ENCODE measurements around the gene ZFYVE19. TPM values are rescaled to one million over a fixed set of nuclear protein-coding genes. Genes with fewer than 3 reads are reported as not detected.

ZFYVE19 gene
- total RNA-seq (2012; rRNA removed) (22.6 and 22.8 TPM in 2 replicates), polyA plus RNA-seq (2012; rRNA removed) (27.3 and 29.6 TPM in 2 replicates), Bru-seq, nascent RNA (percentile 50 among the genes with signal in this experiment), BruChase-seq, experiment 1, labeled RNA remaining after a 6-hour chase (percentile 66 among the genes with signal in this experiment), BruChase-seq, experiment 2, labeled RNA remaining after a 2-hour chase (percentile 57 among the genes with signal in this experiment)
- 22.7 and 25.2 TPM in 2 replicates for polyA plus RNA-seq (2012; cell fraction: cytosol; rRNA removed)
- 113 and 127 TPM in 2 replicates for polyA plus RNA-seq (2012; cell fraction: nucleus; rRNA removed; ENCODE audit: low replicate concordance)
- long read RNA-seq, transcript ZFYVE19-203 (11 exons, 2,775 nt): major isoform, 14 of 30 reads
- long read RNA-seq, partial matches to known transcripts: 7 of 30 reads
- long read RNA-seq, other reads (novel, unspliced or antisense): 4 of 30 reads

GRCh38 chr15:40807028-40807887 lies at the start of gene ZFYVE19, which contains the start of gene DNAJC17:
ZFYVE19 (plus strand) TSS chr15:40807089; CDS start chr15:40807590, 501 bp downstream.
DNAJC17 (minus strand) TSS chr15:40807473; CDS start chr15:40807446, 27 bp downstream.
- Histone ChIP-seq H3K9me3 (ENCODE audit: control insufficient read depth, insufficient read depth, low read length) (no peaks in the 10 kb centered on the region), H3K79me1 (ENCODE audit: low read depth in 1 of 2, low read length in 2 of 2) (peaks cover 33 to 56% of the 10 kb centered on the region in 2 experiments), H4K20me1 (ENCODE audit: insufficient read depth, low read length) (no peaks in the 10 kb centered on the region), H3K14ac (replicated peaks; ENCODE audit: low read depth, low read length) (peak within 1 kb of the TSS; percentile 97), H3K18ac (ENCODE audit: low read depth, low read length) (peak within 1 kb of the TSS; percentile 91), H3K9ac (ENCODE audit: low read depth, low read length) (peak within 1 kb of the TSS; percentile 95), H3K4me1 (ENCODE audit: control insufficient read depth, insufficient read depth, low read length) (peaks cover 6% of the 10 kb centered on the region), H4K8ac (ENCODE audit: low read depth in 2 of 2, low read length in 2 of 2) (peak within 1 kb of the TSS; percentile 98 to 100), H2BK120ac (ENCODE audit: low read depth, low read length) (peak within 1 kb of the TSS; percentile 82), H3K4ac (ENCODE audit: low read depth, low read length) (peak within 1 kb of the TSS; percentile 98), H3K27ac (ENCODE audit: insufficient read depth, low read length) (peak within 1 kb of the TSS; percentile 88), H2BK5ac (ENCODE audit: low read depth, low read length, poor library complexity, severe bottlenecking) (peak within 1 kb of the TSS; percentile 91), H2AK5ac (ENCODE audit: low read depth, low read length) (peak within 1 kb of the TSS; percentile 96), H2AFZ (replicated peaks; ENCODE audit: low read length, poor library complexity) (peak within 1 kb of the TSS; percentile 97), H2AK9ac (replicated peaks; ENCODE audit: low read depth, low read length, poor library complexity) (peak within 1 kb of the TSS; percentile 90), H2BK15ac (ENCODE audit: low read depth, low read length) (peak within 1 kb of the TSS; percentile 92; the same call in 1 of the 3 replicates), H3K23ac (ENCODE audit: low read depth, low read length) (peak within 1 kb of the TSS; percentile 97), H4K5ac (ENCODE audit: low read depth, low read length) (peak within 1 kb of the TSS; percentile 97), H3K4me3 (ENCODE audit: insufficient read depth, low read depth, low read length) (peak within 1 kb of the TSS; percentile 82), H3K27me3 (ENCODE audit: control insufficient read depth, insufficient read depth, low read length) (no peaks in the 10 kb centered on the region), H3K36me3 (ENCODE audit: control insufficient read depth, insufficient read depth, low read length) (peaks cover 8% of the 10 kb centered on the region; the same call in 1 of the 2 replicates), H4K91ac (ENCODE audit: insufficient read depth, low read depth, low read length) (peak within 1 kb of the TSS; percentile 99), H3K56ac (ENCODE audit: extremely low read depth, insufficient read depth, low read length) (peak within 1 kb of the TSS; percentile 91), H3K4me2 (ENCODE audit: low read depth, low read length) (peak within 1 kb of the TSS; percentile 94), H2BK20ac (ENCODE audit: low read depth, low read length) (0 out of 2 replicates have a peak within 1 kb of the TSS, but pooled peaks have one; percentile 8), H3K9me1 (ENCODE audit: insufficient read depth, low read length) (peaks cover 3% of the 10 kb centered on the region; the same call in 1 of the 2 replicates)
- 1% methylated on average over 38 of the region's 64 CpGs; no CpG with 5 or more reads in 1 of the 2 experiments for WGBS, 2 experiments (ENCODE audit: extremely low coverage in 2 of 2, insufficient read length in 1 of 2)
- no TSS peak for BruUV-seq (replicated peaks)
- peak; percentile 97 for DNase-seq
- intact Hi-C loops (cut with micrococcal nuclease) (loop anchor here (1.0 kb wide), 1 partner anchor 37 kb away; the partner anchor contains the start of gene SPINT1), in situ Hi-C loops (cut with MboI; ENCODE audit: low sequenced_read_pairs) (no loop called here), dilution Hi-C loops (cut with HindIII; ENCODE audit: low sequenced_read_pairs, unreplicated experiment) (no loop called here)
- TF ChIP-seq POLR2A (IDR thresholded peaks at IDR 0.05; ENCODE audit: low read depth, low read length): peak; percentile 49; the same call in 1 of the 2 replicates
- TF ChIP-seq RFX5 (IDR thresholded peaks at IDR 0.05; ENCODE audit: low read depth, low read length): no peak
- TF ChIP-seq MAZ (IDR thresholded peaks at IDR 0.05; ENCODE audit: borderline replicate concordance, low read depth, low read length): peak; percentile 33; the same call in 1 of the 2 replicates
- TF ChIP-seq SMC3 (IDR thresholded peaks at IDR 0.05; ENCODE audit: low read depth, low read length): no peak
- no peak for TF ChIP-seq FOS (IDR thresholded peaks at IDR 0.05; ENCODE audit: low read depth, low read length)
- peak; percentile 29; the same call in 1 of the 2 replicates for TF ChIP-seq MXI1 (IDR thresholded peaks at IDR 0.05; ENCODE audit: borderline replicate concordance, low read depth, low read length)
- peak; percentile 27; the same call in 1 of the 2 replicates for TF ChIP-seq USF2 (IDR thresholded peaks at IDR 0.05; ENCODE audit: low read depth, low read length)
- POLR2A ChIA-PET (ENCODE audit: unreplicated experiment): interaction anchor here (0.5 to 0.6 kb wide), 2 partner anchors 128 to 129 kb away, joined by 3 to 6 read pairs; no protein-coding TSS in a partner anchor
- peak; percentile 98 for ATAC-seq (ENCODE audit: low read depth)
- CTCF ChIA-PET: no interaction called here
